ENCODE measurements around the gene AKR1A1. TPM values are rescaled to one million over a fixed set of nuclear protein-coding genes. Genes with fewer than 3 reads are reported as not detected.
"Not testable (repeated sequence)": the region's sequence is repeated elsewhere in the genome, so short reads cannot be mapped to it uniquely, and the experiment has no call there.

AKR1A1 gene
- polyA plus RNA-seq, 5 donors = 138 to 154 (median 142) TPM

GRCh38 chr1:45563843-45564242 is 13.2 kb downstream of the AKR1A1 start:
- no peak for DNase-seq

GRCh38 chr1:45566722-45567121 is 16.1 kb downstream of the AKR1A1 start:
- no peak for DNase-seq

- no peak for DNase-seq
Observed at GRCh38 chr1:45567911-45568310, 17.3 kb downstream of the AKR1A1 start.

- DNase-seq = no peak
Observed at GRCh38 chr1:45568421-45568820, 17.8 kb downstream of the AKR1A1 start.

- no peak for DNase-seq
Observed at GRCh38 chr1:45569571-45569961, 18.9 kb downstream of the AKR1A1 start.

- peak; percentile 54 to 59 for DNase-seq
Observed at GRCh38 chr1:45569962-45570581, 19.4 kb downstream of the AKR1A1 start.

GRCh38 chr1:45570631-45571030 is 20.0 kb downstream of the AKR1A1 start:
- DNase-seq = no peak

- no peak for DNase-seq
Observed at GRCh38 chr1:45573231-45573804, 22.7 kb downstream of the AKR1A1 start.

- DNase-seq = no peak
Observed at GRCh38 chr1:45574105-45574626, 23.5 kb downstream of the AKR1A1 start.

- peak; percentile 94 to 96 for DNase-seq
Observed at GRCh38 chr1:45583264-45583665, 32.6 kb downstream of the AKR1A1 start.

- DNase-seq = peak; percentile 90 to 92
Observed at GRCh38 chr1:45583666-45584350, 33.2 kb downstream of the AKR1A1 start, which contains the start of gene NASP. Gene NASP (plus strand): TSS chr1:45584041. CDS start chr1:45584147, 106 bp downstream.

- DNase-seq = peak; percentile 88 to 89
Observed at GRCh38 chr1:45584351-45585109, 33.9 kb downstream of the AKR1A1 start.

GRCh38 chr1:45585110-45585426 is 34.4 kb downstream of the AKR1A1 start:
- no peak for DNase-seq

GRCh38 chr1:45585496-45586075 is 35.0 kb downstream of the AKR1A1 start:
- DNase-seq = no peak

GRCh38 chr1:45586769-45587168 is 36.1 kb downstream of the AKR1A1 start:
- no peak for DNase-seq

- DNase-seq = no peak
Observed at GRCh38 chr1:45589861-45590260, 39.2 kb downstream of the AKR1A1 start.

GRCh38 chr1:45594412-45594811 is 43.8 kb downstream of the AKR1A1 start:
- no peak for DNase-seq

- not testable (repeated sequence) for DNase-seq
Observed at GRCh38 chr1:45596765-45597164, 46.1 kb downstream of the AKR1A1 start.

- DNase-seq = no peak
Observed at GRCh38 chr1:45604239-45604638, 53.6 kb downstream of the AKR1A1 start.

GRCh38 chr1:45607404-45608074 is 56.9 kb downstream of the AKR1A1 start:
- no peak for DNase-seq
